Common myeloid progenitor, CD34-positive (primary cell): ENCODE results near the gene SMIM36.

Source experiments
- CTCF ChIA-PET: fragments of 350-600 bp; sonication (Branson Sonifier 250); formaldehyde crosslinking; loops from one replicate; lab custom pipeline; 2021; ENCODE audit warnings: antibody characterized with exemption; lab: Charles Lee
- POLR2A ChIA-PET: fragments of 350-600 bp; sonication (Branson Sonifier 250); formaldehyde crosslinking; loops from one replicate; lab custom pipeline; 2021; ENCODE audit warnings: antibody characterized with exemption; lab: Charles Lee
- DNase-seq, 3 donors: peaks; one replicate each; pipeline versions ENCODE4 v3.0.0 to v3.0.0-alpha.2; 2013
- H3K27ac ChIP-seq, 2 experiments: 1 replicate in 1 of 2; 2 replicates in 1 of 2; pipeline ENCODE4 v1.7.0; 2013; ENCODE audit warnings: inconsistent platforms in 2 of 2, low read length in 2 of 2, mild to moderate bottlenecking in 2 of 2, low read depth in 1 of 2, moderate library complexity in 1 of 2; ENCODE audit not compliant: severe bottlenecking in 2 of 2, insufficient read depth in 1 of 2, poor library complexity in 1 of 2
- H3K27me3 ChIP-seq, 5 experiments: replicated peaks in 2 of 5; 1 replicate in 3 of 5; 2 replicates in 2 of 5; pipeline versions ENCODE4 v1.6.1 to v1.7.0; 2013; ENCODE audit warnings: low read length in 4 of 5, mild to moderate bottlenecking in 2 of 5, moderate library complexity in 2 of 5, inconsistent platforms in 1 of 5; ENCODE audit not compliant: insufficient read depth in 5 of 5, control insufficient read depth in 4 of 5
- H3K36me3 ChIP-seq, 4 experiments: 1 replicate in 2 of 4; 2 replicates in 2 of 4; pipeline versions ENCODE4 v1.6.1 to v1.7.0; 2013; ENCODE audit warnings: low read length in 3 of 4, control low read depth in 1 of 4, mild to moderate bottlenecking in 1 of 4; ENCODE audit not compliant: control insufficient read depth in 4 of 4, insufficient read depth in 4 of 4
- H3K4me1 ChIP-seq, 4 experiments: 1 replicate in 3 of 4; 2 replicates in 1 of 4; pipeline versions ENCODE4 v1.6.1 to v1.7.1; 2013; ENCODE audit warnings: low read length in 3 of 4, mild to moderate bottlenecking in 3 of 4, control low read depth in 1 of 4, inconsistent platforms in 1 of 4, moderate library complexity in 1 of 4; ENCODE audit not compliant: control insufficient read depth in 4 of 4, insufficient read depth in 4 of 4; ENCODE audit errors: control extremely low read depth in 1 of 4
- H3K4me3 ChIP-seq, 7 experiments: 1 replicate in 4 of 7; 2 replicates in 3 of 7; pipeline versions ENCODE4 v1.5.1 to v1.7.0; 2013; ENCODE audit warnings: mild to moderate bottlenecking in 7 of 7, low read length in 6 of 7, moderate library complexity in 6 of 7, inconsistent platforms in 2 of 7, low read depth in 2 of 7, control low read depth in 1 of 7; ENCODE audit not compliant: insufficient read depth in 4 of 7, control insufficient read depth in 1 of 7; ENCODE audit errors: extremely low read depth in 1 of 7
- H3K9me3 ChIP-seq, 5 experiments: 1 replicate in 4 of 5; 2 replicates in 1 of 5; pipeline versions ENCODE4 v1.6.1 to v1.7.1; 2013; ENCODE audit warnings: low read length in 4 of 5, mild to moderate bottlenecking in 2 of 5, inconsistent platforms in 1 of 5, low read depth in 1 of 5, moderate library complexity in 1 of 5; ENCODE audit not compliant: control insufficient read depth in 4 of 5, insufficient read depth in 2 of 5; ENCODE audit errors: control extremely low read depth in 1 of 5
- WGBS: methylation state at CpG from one replicate; pipeline ENCODE4 v1.1.5; 2013; ENCODE audit not compliant: insufficient coverage; 5-methylcytosine and 5-hydroxymethylcytosine counted together

The SMIM36 gene

DNA sequence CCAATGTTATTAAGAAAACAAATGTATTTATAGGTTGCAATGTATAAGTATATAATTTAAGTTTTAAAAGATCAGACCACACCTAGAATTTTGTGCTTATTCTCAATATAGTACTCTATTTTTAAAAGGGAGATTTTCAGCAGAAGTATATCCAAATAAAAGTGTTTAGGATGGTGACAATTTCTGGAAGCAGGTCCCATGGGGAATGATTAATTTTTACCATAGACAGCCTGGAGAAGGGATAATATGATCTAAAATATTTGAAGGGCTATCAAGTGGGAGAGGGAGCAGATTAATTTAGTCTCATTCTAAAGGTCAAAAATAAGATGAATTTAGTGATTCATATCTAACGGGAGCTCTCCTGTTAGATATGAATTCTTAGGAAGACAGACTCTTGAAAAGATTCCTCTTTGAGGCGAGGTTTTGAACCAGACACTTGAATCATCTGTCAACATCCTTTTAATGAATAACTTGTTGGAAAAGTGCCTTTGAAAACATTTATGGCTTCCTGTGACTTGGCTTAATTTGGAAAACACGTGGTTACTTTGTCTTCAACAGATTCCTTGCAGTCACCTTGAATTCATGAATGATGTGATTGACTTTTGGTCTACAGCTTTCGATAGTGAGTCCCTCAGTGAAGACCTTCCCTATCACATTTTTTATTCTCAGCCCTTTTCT lies 29.3 kb upstream of the SMIM36 start:
- whole genome bisulfite sequencing, result 40% methylated on average over 2 of the region's 4 CpGs
- Histone ChIP-seq H3K27me3 (no peaks in the 10 kb centered on the region), H3K9me3 (peaks cover 0 to 4% (median 0%) of the 10 kb centered on the region in 5 experiments), H3K27ac (no peak overlapping the region), H3K36me3 (no peaks in the 10 kb centered on the region), H3K4me1 (no peaks in the 10 kb centered on the region), H3K4me3 (no peak overlapping the region)
- CTCF ChIA-PET, result interaction anchor here (0.8 kb wide), 1 partner anchor 15 kb away, joined by 3 read pairs; no protein-coding TSS in a partner anchor
- no peak for DNase-seq
- POLR2A ChIA-PET, result no interaction called here

- DNase-seq, result no peak
- WGBS, result no CpG with 5 or more reads among the region's 1 CpG
Measured at GRCh38 chr17:55536205-55536604, 25.0 kb upstream of the SMIM36 start.

DNA sequence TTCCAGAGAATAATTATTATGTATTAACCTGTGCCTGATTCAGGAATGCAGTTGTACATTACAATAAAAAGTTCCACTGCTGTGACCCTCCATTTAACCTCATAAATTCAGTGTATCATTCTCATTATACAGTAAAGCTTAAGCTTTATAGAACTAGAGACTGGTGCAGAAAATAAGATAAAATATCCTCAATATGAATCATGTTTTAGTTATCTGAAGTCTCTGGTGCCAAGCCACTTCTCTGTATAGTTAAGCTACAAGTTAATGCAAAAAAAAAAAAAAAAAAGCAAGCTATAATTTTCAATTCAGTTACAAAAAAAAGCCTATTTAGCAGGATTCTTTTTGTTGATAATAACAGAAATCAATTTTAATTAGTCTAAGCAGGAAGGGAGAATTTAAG lies 22.4 kb upstream of the SMIM36 start:
- no peaks in the 10 kb centered on the region for H3K27me3 ChIP-seq
- no peaks in the 10 kb centered on the region for H3K9me3 ChIP-seq
- CTCF ChIA-PET, result interaction anchor here (0.6 to 3.1 kb wide), 7 partner anchors 10 to 289 kb away, joined by 3 to 19 read pairs (median 3); no protein-coding TSS in a partner anchor
- no peak for DNase-seq
- POLR2A ChIA-PET, result no interaction called here
- H3K36me3 ChIP-seq, result no peaks in the 10 kb centered on the region
- H3K4me1 ChIP-seq, result no peaks in the 10 kb centered on the region
- H3K4me3 ChIP-seq, result no peak overlapping the region
- H3K27ac ChIP-seq, result no peak overlapping the region

More at GRCh38 chr17:55536205-55536604, 25.0 kb upstream of the SMIM36 start:
- no peak overlapping the region for H3K4me3 ChIP-seq
- H3K27ac ChIP-seq, result no peak overlapping the region
- H3K4me1 ChIP-seq, result no peaks in the 10 kb centered on the region
- POLR2A ChIA-PET, result no interaction called here
- no peaks in the 10 kb centered on the region for H3K36me3 ChIP-seq
- no peaks in the 10 kb centered on the region for H3K9me3 ChIP-seq
- CTCF ChIA-PET, result interaction anchor here (1.1 kb wide), 1 partner anchor 66 kb away, joined by 3 read pairs; no protein-coding TSS in a partner anchor
- H3K27me3 ChIP-seq, result no peaks in the 10 kb centered on the region

GRCh38 chr17:55532670-55533069 lies 21.4 kb upstream of the SMIM36 start:
- H3K4me1 ChIP-seq, result no peaks in the 10 kb centered on the region
- WGBS, result no CpG with 5 or more reads among the region's 1 CpG
- no peaks in the 10 kb centered on the region for H3K36me3 ChIP-seq
- ChIA-PET POLR2A (interaction anchor here (0.6 kb wide), 1 partner anchor 265 kb away, joined by 4 read pairs; no protein-coding TSS in a partner anchor), CTCF (interaction anchor here (1.0 to 3.1 kb wide), 7 partner anchors 9 to 290 kb away, joined by 3 to 19 read pairs (median 3); no protein-coding TSS in a partner anchor)
- H3K27me3 ChIP-seq, result no peaks in the 10 kb centered on the region
- no peaks in the 10 kb centered on the region for H3K9me3 ChIP-seq
- no peak overlapping the region for H3K27ac ChIP-seq
- DNase-seq, result no peak
- no peak overlapping the region for H3K4me3 ChIP-seq

DNA sequence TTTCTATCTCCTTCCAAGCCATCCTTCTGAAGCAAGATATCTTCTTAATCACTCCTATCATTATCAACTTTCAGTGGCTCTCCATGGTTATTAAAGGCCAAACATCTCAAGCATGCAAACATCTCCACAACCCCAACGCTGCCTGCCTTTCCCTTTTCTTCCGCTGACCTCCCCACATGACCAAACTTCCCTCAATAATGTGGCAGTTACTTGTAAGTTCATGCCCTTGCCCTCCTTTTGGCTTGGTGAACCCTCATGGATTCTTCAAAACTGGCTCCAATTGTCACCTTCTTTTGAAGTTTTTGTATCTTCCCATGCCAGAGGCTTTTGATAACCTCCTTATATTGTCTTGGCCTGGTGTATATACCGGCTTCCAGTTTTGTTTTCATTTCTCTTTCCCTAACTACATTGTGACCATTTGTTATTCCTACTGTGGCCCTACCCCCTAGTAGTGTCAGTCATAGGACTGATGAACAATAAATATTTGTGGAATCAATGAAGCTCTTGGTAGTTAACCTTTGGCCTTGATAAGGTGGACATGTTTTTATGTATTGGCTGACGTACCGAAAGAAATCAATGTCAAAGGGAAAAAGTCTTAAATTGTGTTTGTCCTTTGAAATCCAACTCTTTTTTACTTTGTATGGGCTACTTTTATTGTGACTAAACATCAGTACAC lies 19.9 kb upstream of the SMIM36 start:
- H3K27me3 ChIP-seq, result no peaks in the 10 kb centered on the region
- WGBS, result 100% methylated on average over 2 of the region's 5 CpGs
- H3K4me3 ChIP-seq, result no peak overlapping the region
- ChIA-PET CTCF (interaction anchor here (1.0 to 7.8 kb wide), 4 partner anchors 71 to 213 kb away, joined by 3 to 122 read pairs (median 16); no protein-coding TSS in a partner anchor), POLR2A (no interaction called here)
- no peaks in the 10 kb centered on the region for H3K4me1 ChIP-seq
- no peak for DNase-seq
- H3K36me3 ChIP-seq, result no peaks in the 10 kb centered on the region
- no peak overlapping the region for H3K27ac ChIP-seq
- no peaks in the 10 kb centered on the region for H3K9me3 ChIP-seq

- Histone ChIP-seq H3K36me3 (no peaks in the 10 kb centered on the region), H3K9me3 (no peaks in the 10 kb centered on the region), H3K27ac (no peak overlapping the region), H3K27me3 (no peaks in the 10 kb centered on the region), H3K4me3 (no peak overlapping the region), H3K4me1 (no peaks in the 10 kb centered on the region)
- DNase-seq, result no peak
- POLR2A ChIA-PET, result no interaction called here
- CTCF ChIA-PET, result interaction anchor here (2.1 to 7.8 kb wide), 4 partner anchors 64 to 240 kb away, joined by 4 to 122 read pairs (median 43); no protein-coding TSS in a partner anchor
- 100% methylated on average over 1 of the region's 3 CpGs for WGBS
Measured at GRCh38 chr17:55530064-55530463, 18.8 kb upstream of the SMIM36 start.
